Measurements from ENCODE around the gene COPA.

COPA gene

DNA sequence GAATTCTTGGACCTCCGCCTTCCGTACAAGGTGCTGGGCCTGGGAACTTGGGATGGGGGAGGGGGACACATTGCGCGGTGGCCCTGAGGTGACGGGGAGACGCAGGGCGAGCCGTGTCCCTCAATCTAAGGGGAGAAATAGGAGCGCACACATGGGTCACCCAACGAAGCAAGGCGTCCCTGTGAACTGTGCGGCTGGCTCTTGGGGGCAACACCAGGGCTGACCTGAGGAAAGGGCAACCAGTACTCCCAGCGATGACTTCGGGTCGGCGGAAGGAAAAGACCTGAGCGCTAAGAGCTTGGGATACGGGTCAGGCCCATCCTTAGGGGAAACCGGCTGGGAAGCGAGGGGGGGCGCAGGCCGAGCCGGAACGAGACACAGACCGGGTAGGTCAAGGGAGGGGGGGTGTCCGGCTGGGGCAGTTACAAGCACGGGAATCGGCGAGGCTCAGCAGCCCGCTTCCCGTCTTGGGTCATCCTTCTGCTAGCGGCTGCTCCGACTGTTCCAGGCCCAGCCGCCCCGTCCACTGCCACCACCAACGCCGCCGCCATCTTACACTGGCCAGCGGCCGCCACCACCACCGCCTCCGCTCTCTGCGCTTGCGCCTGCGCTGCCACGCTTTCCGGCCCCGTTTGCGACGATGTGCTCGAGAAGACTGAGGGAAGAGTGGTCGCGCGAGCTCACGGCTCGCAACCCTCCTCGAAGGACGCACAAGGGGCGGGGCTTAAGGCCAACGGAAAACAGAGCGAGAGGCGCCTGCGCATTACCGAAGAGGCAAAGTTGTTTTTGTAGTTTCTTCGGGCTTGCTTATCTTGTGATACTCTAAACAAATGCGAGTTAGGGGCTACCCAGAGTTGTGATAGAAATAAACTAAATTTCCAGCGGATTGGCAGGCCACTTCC is 80.9 kb downstream of the COPA start, which contains the start of gene DCAF8:
DCAF8 (minus strand) TSS at position 657 of the 902 bp plus-strand sequence. CDS start 18,541 bp downstream, outside the sequence.
- FAIRE-seq, result peak; percentile 93

DNA sequence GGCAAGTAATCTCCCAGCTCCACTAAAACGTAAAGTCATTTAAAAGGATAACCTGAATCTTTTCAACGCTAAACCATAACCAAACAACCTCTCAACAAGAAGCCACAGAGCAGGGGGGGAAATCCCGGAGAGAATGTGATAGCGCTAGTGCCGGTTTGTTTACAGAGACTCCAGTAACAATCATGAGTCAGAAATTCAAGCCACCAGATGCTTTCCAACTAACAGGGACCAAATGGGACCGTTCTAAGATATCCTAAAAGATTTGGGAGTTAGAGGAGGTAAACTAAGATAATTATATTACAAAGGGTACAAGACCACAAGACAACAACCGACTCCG is 81.5 kb downstream of the COPA start:
- no peak for FAIRE-seq

DNA sequence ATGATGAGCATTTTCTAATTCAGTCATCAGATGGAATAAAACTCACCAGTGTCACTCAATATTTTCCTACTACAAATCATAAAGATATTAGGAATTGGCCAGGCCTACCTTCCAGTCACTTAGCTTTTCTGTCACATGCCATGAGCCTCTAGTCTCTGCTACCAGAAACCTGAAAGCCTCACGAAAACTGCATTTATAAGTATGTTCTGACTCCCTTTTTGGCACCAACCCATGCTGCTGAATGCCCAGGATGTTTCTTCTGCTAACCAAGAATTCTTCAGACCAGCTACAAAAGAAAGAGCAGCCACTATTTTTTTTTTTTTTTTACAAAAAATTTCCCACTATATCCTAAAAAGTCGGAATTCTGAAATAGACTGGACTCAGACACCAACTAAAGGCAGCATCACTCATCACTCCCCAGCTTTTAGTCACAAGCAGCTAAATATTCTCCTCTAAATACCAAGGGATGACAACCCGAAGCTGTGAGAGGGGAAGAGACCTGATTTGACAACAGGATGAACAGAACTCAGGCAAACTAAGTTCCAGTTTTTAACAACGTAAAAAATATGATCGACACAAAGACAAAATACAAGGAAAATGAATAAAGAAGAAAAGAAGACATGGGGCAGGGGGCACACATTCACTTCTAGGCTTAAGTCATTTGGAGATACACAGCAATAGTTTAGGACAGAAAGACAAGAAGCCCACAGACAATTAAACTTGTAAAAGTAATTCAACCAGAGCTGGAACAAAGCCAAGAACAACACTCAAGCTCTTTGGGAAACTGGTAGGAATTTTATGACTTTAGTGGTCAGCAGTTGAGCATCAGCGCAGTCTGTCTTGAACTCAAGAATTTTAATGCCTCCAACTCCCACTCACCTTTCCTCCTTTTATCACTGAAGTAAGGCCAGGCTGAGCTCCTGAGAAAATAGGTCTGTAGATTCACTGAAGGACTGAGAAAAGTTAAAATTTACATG is 82.4 kb downstream of the COPA start:
- FAIRE-seq, result no peak

- FAIRE-seq, result no peak
Measured at GRCh38 chr1:160258177-160258798, 84.8 kb downstream of the COPA start.

DNA sequence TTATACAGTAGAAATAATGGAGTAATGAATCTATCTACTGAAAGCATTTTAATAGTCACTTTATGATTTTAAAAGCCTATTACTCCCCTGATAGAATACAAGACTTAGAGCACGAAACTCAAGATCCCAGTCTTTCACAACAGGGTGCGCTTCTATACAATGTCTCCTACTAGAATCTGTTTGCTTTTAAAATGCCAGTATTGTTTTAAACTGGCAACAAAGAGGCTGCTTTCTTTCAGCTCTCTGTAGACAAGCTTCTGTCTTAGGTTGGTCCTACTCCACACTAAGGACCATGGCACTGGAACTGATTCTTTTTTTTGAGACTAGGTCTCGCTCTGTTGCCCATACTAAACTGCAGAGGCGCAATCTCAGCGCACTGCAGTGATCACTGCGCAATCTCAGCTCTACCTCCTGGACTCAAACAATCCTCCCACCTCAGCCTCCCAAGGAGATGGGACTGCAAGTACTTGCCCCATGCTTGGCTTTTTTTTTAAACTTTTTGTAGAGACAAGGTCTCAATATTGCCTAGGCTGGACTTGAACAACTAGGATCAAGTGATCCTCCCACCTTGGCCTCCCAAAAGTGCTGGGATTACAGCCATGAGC is 85.5 kb downstream of the COPA start:
- FAIRE-seq, result no peak

DNA sequence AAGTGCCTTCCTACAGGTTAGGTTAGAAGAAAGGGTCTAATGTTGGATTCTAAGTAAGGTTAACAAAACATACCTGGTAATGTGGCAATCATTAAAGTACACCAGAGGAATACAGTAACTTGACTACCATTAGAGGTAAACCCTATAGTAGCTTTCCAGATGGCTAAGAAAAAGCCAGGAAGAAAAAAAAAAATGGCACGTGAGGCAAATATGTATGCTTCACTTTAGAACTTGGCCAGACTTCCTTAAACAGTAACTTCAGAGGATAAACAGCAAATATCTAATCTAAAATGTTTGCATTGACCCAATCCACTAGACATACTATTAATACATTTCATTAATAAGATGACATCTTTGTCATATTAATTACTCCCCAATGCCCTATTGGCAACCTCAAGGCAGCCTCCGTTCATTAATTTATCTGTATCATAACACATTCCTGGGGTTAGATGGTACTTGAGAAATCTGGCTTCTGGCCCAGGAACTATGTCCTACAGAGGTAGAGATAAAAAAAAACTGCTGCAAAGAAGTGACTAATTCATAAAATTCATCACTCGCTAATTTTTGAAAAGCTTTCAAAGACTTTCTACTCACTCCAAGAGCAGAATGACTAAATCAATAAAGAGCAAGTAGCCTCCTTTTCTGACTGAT is 86.5 kb downstream of the COPA start:
- FAIRE-seq, result no peak

DNA sequence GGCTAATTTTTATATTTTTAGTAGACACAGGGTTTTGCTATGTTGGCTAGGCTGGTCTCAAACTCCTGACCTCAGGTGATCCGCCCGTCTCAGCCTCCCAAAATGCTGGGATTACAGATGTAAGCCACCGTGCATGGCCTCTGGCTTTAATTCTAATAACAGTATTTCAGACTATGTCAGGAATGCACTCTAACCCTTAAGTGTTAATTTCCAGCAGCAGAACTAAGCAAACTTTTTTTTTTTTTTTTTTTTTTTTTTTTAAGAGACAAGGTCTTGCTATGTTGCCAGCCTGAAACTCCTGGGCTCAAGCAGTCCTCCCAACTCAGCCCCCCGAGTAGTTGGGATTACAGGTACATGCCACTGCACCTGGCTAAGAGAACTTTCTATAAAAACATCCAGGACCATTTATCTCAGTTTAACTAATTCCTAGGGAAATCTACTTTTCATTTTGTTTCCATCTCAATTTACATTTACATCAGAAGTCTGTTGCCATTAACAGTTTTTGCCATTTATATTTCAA is 87.2 kb downstream of the COPA start:
- no peak for FAIRE-seq

DNA sequence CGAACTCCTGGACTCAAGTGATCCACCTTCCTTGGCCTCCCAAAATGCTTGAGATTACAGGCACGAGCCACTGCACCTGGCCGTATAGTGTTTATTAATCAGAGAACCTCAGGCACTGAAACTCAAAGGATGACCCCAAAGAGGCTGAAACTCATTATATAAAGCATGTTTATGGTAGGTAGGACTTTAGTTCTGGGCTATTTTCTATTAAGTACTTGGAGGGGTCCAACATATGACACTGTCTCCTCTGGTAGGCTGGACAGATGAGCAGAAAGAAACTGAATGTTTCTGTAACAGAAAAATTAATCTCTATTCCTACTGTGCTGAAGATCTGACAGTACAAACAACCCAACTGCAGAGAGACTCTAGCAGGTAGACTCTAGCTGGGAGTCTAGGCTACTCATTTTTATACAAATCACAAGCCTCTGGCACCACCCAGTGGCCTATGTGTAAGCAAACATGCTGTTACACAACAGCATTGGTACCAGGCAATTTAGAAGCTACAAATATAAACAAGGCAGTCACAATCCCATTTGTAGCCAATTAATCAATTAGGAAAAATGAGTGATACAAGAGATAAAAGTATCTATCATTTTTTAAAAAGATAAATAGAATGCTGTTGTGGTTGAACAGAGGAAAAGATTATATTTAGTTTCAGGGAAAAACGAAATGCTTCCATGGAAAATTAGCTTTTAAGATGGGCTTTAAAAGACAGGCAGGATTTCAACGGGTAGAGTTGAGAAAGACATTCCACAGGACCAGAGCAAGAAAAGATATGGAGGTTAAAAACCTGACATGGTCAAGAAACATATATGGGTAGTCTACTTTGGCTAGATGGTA is 91.1 kb downstream of the COPA start:
- peak; percentile 97 for FAIRE-seq

- FAIRE-seq, result no peak
Measured at GRCh38 chr1:160251011-160251410, 92.0 kb downstream of the COPA start.

DNA sequence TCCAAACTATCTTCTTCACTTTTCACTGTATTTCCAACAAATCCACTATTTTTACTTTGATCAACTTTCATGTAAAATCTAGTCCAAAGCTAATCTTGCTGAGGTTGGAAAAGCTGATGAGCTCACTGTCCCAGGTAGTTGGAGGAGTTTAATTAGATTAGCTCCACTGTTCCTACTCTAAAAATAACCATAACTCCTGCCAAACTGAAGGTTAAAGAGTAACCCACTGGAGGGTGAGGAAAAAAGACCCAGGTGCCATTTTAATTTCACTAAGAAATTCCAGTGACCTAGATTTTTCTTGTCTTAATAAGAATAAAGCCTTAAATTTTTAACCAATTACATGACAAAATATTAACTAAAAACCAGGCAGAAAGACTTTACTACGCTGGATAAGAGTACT is 96.0 kb downstream of the COPA start:
- FAIRE-seq, result no peak

GRCh38 chr1:160245434-160245833 is 97.6 kb downstream of the COPA start:
- no peak for FAIRE-seq

GRCh38 chr1:160244209-160244608 is 98.8 kb downstream of the COPA start:
- FAIRE-seq, result no peak

- FAIRE-seq, result no peak
Measured at GRCh38 chr1:160243767-160244166, 99.3 kb downstream of the COPA start.

- FAIRE-seq, result no peak
Measured at GRCh38 chr1:160239582-160240299, 103.3 kb downstream of the COPA start.
